NB4 (cell line): ENCODE measurements around the gene STX12.

Experiments used
- POLR2A ChIP-seq: IDR thresholded peaks from 2 replicates; pipeline ENCODE4 v1.6.1; 2011; ENCODE audit warnings: mild to moderate bottlenecking; ENCODE audit not compliant: insufficient read length; ENCODE audit errors: extremely low read depth
- TF ChIP-seq, protein P1 (sequence below): IDR thresholded peaks from one replicate; pipeline ENCODE4 v1.5.1; 2012; ENCODE audit warnings: low read depth, low read length
- TF ChIP-seq, protein P2 (sequence below): IDR thresholded peaks from 2 replicates; pipeline ENCODE4 v1.6.1; 2011; ENCODE audit warnings: low read depth, low read length

DNA sequence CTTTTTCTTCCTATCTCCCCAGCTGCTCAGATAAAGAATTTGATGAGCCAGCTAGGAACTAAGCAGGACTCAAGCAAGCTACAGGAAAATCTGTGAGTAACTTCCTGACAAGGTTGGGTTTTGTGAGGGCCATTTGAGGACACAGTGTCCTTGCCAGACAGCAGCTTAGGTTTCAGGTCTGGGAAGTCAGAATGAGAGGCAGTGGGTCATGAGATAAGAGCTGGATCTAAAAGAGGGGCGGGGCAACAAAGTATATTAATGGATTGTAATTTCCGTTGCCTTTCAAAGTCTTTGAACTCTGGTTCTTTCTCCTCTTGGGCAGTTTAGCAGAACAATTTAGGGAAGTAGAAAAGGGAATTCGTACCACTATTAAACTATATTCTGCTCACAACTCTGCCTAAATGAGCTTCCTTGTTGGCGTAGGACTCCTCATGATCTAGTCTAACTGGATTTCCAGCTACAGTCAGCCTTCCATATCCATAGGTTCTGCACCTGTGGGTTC lies 16.6 kb downstream of the STX12 start:
- TF ChIP-seq POLR2A, result no peak
- TF ChIP-seq, protein P1, sequence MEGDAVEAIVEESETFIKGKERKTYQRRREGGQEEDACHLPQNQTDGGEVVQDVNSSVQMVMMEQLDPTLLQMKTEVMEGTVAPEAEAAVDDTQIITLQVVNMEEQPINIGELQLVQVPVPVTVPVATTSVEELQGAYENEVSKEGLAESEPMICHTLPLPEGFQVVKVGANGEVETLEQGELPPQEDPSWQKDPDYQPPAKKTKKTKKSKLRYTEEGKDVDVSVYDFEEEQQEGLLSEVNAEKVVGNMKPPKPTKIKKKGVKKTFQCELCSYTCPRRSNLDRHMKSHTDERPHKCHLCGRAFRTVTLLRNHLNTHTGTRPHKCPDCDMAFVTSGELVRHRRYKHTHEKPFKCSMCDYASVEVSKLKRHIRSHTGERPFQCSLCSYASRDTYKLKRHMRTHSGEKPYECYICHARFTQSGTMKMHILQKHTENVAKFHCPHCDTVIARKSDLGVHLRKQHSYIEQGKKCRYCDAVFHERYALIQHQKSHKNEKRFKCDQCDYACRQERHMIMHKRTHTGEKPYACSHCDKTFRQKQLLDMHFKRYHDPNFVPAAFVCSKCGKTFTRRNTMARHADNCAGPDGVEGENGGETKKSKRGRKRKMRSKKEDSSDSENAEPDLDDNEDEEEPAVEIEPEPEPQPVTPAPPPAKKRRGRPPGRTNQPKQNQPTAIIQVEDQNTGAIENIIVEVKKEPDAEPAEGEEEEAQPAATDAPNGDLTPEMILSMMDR, result no peak
- TF ChIP-seq, protein P2, sequence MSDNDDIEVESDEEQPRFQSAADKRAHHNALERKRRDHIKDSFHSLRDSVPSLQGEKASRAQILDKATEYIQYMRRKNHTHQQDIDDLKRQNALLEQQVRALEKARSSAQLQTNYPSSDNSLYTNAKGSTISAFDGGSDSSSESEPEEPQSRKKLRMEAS, result no peak
